AG04450 (cell line): ENCODE measurements around the gene SMARCE1. TPM values are rescaled to one million over a fixed set of nuclear protein-coding genes. Genes with fewer than 3 reads are reported as not detected.
A peak's percentile ranks its signal among the peaks of the same experiment; 100 is the strongest.

ENCODE experiments used
- CTCF ChIA-PET: fragments of 300-600, 350-600 bp; formaldehyde crosslinking; extraction: SDS; loops from one replicate; lab custom pipeline; 2022; ENCODE audit warnings: antibody characterized with exemption, inconsistent platforms; lab: Charles Lee
- POLR2A ChIA-PET: fragments of 350-600 bp; formaldehyde crosslinking; extraction: SDS; loops from one replicate; lab custom pipeline; 2021; ENCODE audit warnings: antibody characterized with exemption, inconsistent platforms; lab: Yijun Ruan, JAX
- DNase-seq: peaks from one replicate; pipeline ENCODE4 v3.0.0-alpha.2; 2011; ENCODE audit warnings: low read depth, low spot score
- H3K27ac ChIP-seq: one replicate; pipeline ENCODE4 v1.5.1; 2012; ENCODE audit warnings: low read depth, low read length, control low read depth
- H3K27me3 ChIP-seq: one replicate; pipeline ENCODE4 v1.6.0; 2012; ENCODE audit warnings: low read length; ENCODE audit not compliant: control insufficient read depth, insufficient read depth
- H3K4me3 ChIP-seq: 2 replicates; pipeline ENCODE4 v1.5.1; 2011; ENCODE audit warnings: mild to moderate bottlenecking, low read depth, low read length, control low read depth
- H3K9me3 ChIP-seq: 2 replicates; pipeline ENCODE4 v1.5.1; 2012; ENCODE audit warnings: low read length; ENCODE audit not compliant: control insufficient read depth, insufficient read depth
- polyA plus RNA-seq: library from polyadenylated mRNA; depleted of rRNA; stranded (reverse); fragments of >200 nt; gene quantifications from 2 replicates; pipeline ENCODE4 v1.2.3, GENCODE V29; 2011
- TF ChIP-seq, protein P1 (sequence below): IDR thresholded peaks from 2 replicates; pipeline ENCODE4 v1.5.1; 2011; ENCODE audit warnings: low read depth, low read length, control low read depth, inconsistent platforms

Gene SMARCE1
- polyA plus RNA-seq, 1 experiment, result 111 TPM

- peak overlapping the region; percentile 86 for H3K4me3 ChIP-seq
- no peak for DNase-seq
- H3K27me3 ChIP-seq, result no peaks in the 10 kb centered on the region
- ChIA-PET CTCF (interaction anchor here (0.8 to 1.5 kb wide), 8 partner anchors 12 to 1021 kb away, joined by 3 to 6 read pairs (median 4); no protein-coding TSS in a partner anchor), POLR2A (interaction anchor here (0.6 to 1.2 kb wide), 4 partner anchors 84 to 1042 kb away, joined by 3 to 4 read pairs (median 3); no protein-coding TSS in a partner anchor)
- H3K9me3 ChIP-seq, result no peaks in the 10 kb centered on the region
- peak overlapping the region; percentile 97 for H3K27ac ChIP-seq
- TF ChIP-seq, protein P1, sequence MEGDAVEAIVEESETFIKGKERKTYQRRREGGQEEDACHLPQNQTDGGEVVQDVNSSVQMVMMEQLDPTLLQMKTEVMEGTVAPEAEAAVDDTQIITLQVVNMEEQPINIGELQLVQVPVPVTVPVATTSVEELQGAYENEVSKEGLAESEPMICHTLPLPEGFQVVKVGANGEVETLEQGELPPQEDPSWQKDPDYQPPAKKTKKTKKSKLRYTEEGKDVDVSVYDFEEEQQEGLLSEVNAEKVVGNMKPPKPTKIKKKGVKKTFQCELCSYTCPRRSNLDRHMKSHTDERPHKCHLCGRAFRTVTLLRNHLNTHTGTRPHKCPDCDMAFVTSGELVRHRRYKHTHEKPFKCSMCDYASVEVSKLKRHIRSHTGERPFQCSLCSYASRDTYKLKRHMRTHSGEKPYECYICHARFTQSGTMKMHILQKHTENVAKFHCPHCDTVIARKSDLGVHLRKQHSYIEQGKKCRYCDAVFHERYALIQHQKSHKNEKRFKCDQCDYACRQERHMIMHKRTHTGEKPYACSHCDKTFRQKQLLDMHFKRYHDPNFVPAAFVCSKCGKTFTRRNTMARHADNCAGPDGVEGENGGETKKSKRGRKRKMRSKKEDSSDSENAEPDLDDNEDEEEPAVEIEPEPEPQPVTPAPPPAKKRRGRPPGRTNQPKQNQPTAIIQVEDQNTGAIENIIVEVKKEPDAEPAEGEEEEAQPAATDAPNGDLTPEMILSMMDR, result no peak
These were observed 611 bp downstream of the SMARCE1 start for GRCh38 chr17:40646791-40647623.

DNA sequence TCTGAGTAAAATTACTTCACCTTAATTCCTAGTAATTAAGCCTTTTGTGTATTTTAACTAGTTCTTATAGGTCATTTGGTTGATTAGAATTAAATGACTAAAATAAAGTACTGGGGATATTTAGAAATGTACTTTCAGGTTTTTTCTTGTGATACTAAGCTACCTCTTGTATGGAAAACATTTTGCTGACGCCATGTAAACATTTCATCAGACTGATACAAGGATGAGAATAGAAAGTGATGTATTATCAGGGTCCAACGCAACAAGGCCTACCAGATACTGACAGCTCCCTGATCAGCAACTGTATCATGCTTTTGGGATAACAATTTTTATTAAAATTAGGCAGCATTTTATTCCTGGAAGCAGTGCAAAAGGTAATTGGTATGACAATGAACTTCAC, 1.7 kb downstream of the SMARCE1 start:
- H3K27ac ChIP-seq, result no peak overlapping the region
- TF ChIP-seq, protein P1, result no peak
- CTCF ChIA-PET, result interaction anchor here (0.8 to 1.4 kb wide), 7 partner anchors 26 to 1022 kb away, joined by 3 to 6 read pairs (median 4); no protein-coding TSS in a partner anchor
- DNase-seq, result no peak
- no peaks in the 10 kb centered on the region for H3K27me3 ChIP-seq
- no peak overlapping the region; the same call in 1 of the 2 replicates for H3K4me3 ChIP-seq
- POLR2A ChIA-PET, result no interaction called here
- H3K9me3 ChIP-seq, result no peaks in the 10 kb centered on the region

GRCh38 chr17:40645291-40645690, 2.3 kb downstream of the SMARCE1 start:
- no peaks in the 10 kb centered on the region for H3K9me3 ChIP-seq
- no peak for DNase-seq
- ChIA-PET POLR2A (no interaction called here), CTCF (interaction anchor here (0.6 to 1.2 kb wide), 5 partner anchors 15 to 1020 kb away, joined by 3 to 4 read pairs (median 3); no protein-coding TSS in a partner anchor)
- H3K4me3 ChIP-seq, result no peak overlapping the region
- TF ChIP-seq, protein P1, result no peak
- no peaks in the 10 kb centered on the region for H3K27me3 ChIP-seq
- no peak overlapping the region for H3K27ac ChIP-seq

DNA sequence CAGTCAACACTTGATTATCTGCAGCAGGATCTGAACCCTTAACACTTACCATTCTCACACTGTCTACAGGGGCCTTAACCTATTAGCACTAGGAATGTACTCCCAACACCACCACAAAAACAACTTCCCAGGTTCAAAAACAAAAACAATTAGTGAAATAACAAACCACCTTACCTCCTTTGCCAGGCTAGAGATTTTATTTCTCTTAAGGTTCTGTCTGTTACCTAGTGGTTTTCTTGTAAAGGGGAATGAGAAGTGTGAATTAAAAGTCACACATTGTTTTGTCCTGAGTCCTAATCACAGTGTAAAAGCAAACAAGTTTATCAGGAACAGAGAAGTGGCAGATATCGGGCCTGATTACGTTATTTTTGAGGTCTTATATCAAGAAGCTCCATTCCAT, 9.7 kb downstream of the SMARCE1 start:
- TF ChIP-seq, protein P1, result no peak
- no peak overlapping the region for H3K27ac ChIP-seq
- DNase-seq, result no peak
- ChIA-PET POLR2A (no interaction called here), CTCF (no interaction called here)
- H3K4me3 ChIP-seq, result no peak overlapping the region
- no peaks in the 10 kb centered on the region for H3K27me3 ChIP-seq
- H3K9me3 ChIP-seq, result no peaks in the 10 kb centered on the region

DNA sequence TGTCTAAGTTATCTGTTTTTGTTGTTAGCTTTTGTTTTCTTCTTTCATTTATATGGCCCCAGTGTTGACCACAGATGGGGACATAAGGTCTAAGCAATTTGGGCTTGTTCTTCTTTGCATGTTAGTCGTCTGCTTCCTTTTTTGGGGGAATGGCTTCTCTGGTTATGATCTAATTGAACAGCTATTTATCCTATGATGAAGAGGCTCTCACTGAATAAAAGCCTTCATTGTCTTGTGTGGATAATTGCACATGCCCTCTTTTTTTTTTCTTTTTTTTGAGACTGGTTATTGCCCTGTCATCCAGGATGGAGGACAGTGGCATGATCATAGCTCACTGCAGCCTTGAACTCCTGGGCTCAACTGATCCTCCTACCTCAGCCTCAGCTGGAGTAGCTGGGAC, 13.7 kb downstream of the SMARCE1 start:
- ChIA-PET POLR2A (interaction anchor here (0.7 kb wide), 1 partner anchor 1056 kb away, joined by 3 read pairs; no protein-coding TSS in a partner anchor), CTCF (interaction anchor here (0.6 to 3.1 kb wide), 5 partner anchors 14 to 915 kb away, joined by 3 to 14 read pairs (median 4); no protein-coding TSS in a partner anchor)
- no peak overlapping the region for H3K4me3 ChIP-seq
- H3K27me3 ChIP-seq, result no peaks in the 10 kb centered on the region
- H3K9me3 ChIP-seq, result no peaks in the 10 kb centered on the region
- DNase-seq, result no peak
- H3K27ac ChIP-seq, result no peak overlapping the region
- TF ChIP-seq, protein P1, result no peak
